Dermis blood vessel endothelial cell (primary cell): ENCODE data around the gene FRMD3. TPM values are rescaled to one million over a fixed set of nuclear protein-coding genes. Genes with fewer than 3 reads are reported as not detected.

Source experiments
- DNase-seq: peaks from one replicate; pipeline ENCODE4 v3.0.0; 2010
- total RNA-seq: library from RNA; depleted of rRNA; stranded (reverse); fragments of >200 nt; gene quantifications from 2 replicates; pipeline ENCODE4 v1.2.3, GENCODE V29; 2014

Gene FRMD3
- total RNA-seq, 1 donor from 2014 or later = 6.1 TPM

- peak; percentile 33 for DNase-seq
Measured at GRCh38 chr9:83431101-83432060, 106.8 kb downstream of the FRMD3 start.

GRCh38 chr9:83430681-83431080, 107.5 kb downstream of the FRMD3 start:
- no peak for DNase-seq

GRCh38 chr9:83429229-83429628, 109.0 kb downstream of the FRMD3 start:
- no peak for DNase-seq

DNA sequence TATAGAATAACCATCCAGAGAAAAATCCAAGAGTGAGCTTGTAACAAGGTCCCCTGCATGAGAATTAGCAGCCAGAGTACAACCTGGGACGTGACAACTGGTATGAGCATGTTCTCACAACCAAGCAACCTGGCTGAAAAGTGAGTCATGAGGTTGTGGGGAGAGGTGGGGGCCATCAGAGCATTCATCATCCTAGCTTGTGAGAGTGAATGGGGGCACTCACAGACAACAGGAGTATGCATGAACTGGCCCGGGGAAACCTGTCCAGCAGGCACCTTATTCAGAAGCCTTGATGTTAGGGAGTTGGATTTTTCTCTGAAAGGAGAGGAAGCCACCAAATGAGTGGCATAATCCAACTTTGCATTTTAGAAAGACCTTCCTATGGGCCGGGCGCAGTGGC, 113.0 kb downstream of the FRMD3 start:
- no peak for DNase-seq

- no peak for DNase-seq
Measured at GRCh38 chr9:83424831-83425230, 113.4 kb downstream of the FRMD3 start.

DNA sequence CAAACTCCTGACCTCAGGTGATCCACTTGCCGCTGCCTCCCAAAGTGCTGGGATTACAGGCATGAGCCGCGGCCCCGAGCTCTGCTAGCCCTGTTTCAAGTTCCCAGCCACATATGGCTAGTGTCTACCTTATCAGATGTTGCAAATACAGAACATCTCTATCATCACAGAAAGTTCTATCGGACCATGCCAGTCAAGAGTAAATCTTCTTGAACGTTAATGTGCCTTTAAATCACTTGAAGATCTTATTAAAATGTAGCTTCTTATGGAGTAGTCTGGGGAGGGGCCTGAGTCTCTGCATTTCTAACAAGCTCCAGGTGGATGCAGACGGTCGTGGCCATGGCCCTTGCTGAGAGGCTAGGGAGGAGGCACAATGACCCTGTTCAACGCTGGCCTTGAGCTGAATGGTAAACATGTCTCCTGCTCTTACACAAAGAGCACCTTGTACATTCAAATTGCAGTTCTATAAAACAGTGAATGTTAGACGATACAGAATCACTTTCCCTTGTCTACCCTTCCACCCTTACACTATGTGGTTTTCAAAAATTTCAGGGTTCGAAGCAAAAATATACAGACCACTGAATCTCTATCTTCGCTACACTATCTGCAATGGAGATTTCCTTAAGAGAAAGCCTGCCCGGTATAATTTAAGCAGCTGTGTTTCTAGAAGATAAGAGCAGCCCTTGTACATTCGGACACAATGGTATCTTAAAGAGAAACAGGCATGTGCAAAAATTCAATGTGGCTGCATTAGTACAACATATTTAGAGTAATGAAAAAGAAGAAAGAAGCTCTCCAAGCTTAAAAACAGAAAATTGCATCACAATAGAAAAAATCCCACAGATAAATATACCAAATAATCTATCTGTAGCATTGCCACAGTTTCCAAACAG, 114.1 kb downstream of the FRMD3 start:
- no peak for DNase-seq

DNA sequence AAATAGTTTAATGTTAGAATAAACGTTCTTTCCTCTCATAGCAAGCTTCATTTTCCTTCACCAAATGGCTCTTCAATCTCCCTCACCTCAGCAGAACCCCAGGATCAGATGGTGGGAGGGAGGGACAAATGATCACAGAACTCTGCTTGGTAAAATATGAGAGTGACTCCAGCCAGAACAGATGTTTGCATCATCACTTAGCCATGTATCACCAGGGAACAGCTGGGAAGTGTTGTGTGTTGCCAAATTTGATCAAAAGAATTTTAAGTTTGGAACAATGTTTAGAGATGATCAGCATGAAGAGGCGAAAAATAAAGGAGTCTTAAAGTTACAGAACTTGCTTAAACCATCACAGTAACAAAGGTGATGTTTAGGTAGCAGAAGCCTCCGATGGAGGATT, 115.7 kb downstream of the FRMD3 start:
- DNase-seq = no peak

DNA sequence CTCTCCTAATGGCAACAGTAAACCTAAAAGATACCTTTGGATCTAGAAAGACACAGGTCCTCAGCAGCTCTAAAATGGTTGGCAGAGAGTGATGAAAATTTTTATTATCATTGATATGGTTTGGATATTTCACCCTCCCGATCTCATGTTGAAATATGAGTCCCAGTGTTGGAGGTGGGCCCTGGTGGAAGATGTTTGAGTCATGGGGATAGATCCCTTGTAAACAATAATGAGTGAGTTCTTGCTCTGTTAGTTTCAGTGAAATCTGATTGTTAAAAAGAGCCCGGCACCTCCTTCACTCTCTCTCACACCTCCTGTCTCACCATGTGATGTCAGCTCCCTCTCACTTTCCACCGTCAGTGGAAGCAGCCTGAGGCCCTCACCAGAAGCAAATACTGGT, 117.7 kb downstream of the FRMD3 start:
- DNase-seq = no peak

DNA sequence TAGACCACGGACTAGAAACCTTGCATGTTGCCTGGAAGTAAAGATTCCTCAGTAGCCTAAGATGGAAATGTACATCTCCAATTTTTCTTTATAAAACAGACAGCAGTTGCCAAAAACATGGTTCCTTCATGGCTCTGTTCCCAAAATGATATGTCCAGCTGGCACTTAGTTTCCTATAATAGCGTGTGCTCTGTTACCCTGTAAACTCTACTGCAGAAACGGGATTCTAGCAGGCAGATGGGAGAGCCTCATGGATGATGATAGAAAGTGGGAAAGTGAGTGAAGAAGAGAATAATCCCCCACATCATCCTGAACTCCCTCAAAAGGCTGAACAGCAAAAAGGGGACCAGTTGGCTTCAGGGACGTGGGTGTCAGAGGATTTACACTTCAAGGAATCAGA, 118.2 kb downstream of the FRMD3 start:
- no peak for DNase-seq

GRCh38 chr9:83418283-83418682, 119.9 kb downstream of the FRMD3 start:
- DNase-seq = no peak

- DNase-seq = no peak
Measured at GRCh38 chr9:83413367-83413766, 124.8 kb downstream of the FRMD3 start.

DNA sequence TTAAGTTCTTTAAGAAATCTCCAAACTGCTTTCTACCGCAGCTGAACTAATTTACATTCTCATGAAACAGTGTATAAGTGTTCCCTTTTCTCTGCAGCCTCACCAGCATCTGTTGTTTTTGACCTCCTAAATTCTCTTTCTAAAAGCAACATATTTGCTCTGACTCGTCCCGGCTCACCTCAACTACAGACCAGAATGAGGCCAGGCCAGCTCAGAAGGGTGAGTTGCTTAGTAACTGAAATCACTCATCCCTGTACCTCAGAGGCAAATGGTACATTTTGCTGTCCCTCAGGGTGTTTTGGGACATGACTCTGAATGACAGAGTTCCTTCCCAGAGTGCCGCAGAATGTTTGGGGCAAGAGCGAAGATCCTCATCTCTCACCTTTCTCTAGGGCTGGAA, 127.5 kb downstream of the FRMD3 start:
- no peak for DNase-seq

DNA sequence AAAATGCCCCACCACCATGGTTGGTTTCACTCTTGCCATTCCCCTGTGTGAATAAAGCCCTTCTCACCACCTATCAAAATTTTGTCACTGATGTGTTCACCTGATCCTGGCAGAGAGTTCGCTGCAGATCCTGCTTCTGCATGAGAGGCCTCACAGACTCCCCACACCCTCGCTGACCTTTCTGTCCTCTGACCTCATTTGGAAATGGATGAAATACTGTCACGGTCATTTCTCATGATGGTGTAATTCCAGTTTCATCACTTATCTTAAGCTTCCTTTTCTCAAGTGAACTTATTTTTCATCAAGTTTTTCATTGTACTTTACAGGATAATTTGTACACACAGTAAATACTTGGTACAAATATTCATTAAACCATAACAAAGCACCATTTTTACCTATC, 131.3 kb downstream of the FRMD3 start:
- no peak for DNase-seq

DNA sequence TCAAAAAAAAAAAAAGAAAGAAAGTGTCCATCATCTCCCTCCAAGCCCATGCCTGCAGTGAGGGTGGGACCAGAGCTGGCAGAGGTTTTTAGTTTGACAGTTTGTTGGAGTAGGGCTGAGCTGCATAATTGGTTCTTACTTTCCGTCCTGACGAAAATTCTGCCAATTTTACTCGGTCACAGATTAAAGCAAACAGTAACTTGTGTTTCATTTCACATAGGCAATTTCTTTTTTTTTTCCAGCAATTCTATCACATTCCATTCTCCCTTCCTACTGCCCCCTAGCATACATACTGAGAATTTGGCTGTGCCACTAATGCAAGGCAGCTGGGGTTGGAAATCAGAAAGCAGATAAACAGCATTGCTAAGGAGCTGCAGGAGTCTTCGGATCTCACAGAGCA, 132.4 kb downstream of the FRMD3 start:
- no peak for DNase-seq

DNA sequence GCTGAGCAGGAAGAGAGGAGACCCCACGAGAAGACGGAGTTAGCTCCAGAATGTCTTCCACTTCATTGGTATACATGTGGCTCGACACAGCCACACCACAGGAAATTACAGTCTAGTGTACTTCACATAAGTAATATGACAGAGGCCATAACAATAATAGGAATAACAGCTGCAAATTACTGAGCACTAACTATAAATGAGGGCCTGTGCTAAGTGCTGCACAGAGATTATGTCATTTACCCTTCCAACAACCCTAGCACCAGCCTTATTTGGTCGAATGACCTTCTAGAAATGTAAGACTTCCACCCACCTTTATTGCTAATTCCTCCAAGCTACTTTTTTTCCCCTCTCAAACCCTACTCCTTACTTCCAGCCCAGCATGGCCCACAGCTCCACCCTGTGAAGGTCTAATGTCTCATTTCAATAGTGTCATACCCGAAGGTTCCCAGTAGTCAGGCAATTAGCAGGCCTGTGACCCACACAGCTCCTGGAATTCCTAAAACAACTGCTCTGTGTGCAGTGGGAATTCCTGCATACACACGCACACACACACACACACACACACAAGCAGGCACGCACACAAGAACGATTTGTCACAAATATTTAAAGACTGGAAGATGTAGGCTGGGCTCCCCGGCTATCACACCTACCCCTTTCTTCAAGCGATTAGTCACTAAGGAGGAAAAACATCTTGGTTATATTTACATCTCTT, 134.5 kb downstream of the FRMD3 start:
- no peak for DNase-seq

DNA sequence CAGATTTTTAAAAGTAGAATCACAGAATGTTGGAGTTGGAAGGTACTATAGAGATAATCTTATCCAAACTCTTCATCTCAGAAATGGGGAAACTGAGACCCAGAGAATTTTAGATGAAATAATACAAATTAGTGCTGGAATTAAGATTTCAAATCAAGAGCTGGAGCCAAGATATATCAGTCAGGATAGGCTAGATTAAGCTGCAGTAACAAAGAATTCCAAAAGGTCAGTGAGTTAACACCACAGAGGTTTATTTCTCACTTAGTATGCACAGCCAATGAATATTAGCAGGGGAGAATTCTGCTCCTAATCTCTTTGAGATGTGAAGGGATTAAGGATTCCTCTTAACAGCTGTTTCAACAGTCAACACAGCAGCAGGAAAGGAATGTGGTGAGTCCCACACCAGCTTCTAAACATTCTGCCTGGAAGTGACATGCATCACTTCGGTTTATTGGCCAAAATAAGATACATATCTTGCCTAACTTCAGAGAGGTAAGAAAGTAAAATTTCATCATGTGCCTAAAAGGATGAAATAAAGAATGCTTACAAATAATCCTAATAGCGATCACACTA, 136.8 kb downstream of the FRMD3 start:
- no peak for DNase-seq

DNA sequence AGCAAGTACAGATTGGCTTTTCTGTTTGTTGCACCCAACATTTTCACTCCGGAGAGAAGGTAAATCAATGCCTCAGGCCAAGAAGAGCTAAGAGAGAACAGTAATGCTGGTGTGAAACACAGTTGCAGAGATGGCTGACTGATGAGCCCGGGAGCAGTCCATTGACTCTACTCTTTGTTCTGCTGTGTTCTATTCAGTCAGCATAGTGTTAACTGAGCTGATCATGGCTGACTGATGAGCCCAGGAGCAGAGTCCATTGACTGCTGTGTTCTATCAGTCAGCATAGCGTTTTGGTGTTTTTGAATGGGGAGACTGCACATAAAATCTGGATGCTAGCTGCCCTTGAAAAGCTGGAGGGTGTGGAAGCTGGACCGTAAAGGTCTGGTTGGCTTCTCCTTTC, 141.4 kb downstream of the FRMD3 start:
- DNase-seq = no peak

GRCh38 chr9:83396342-83396741, 141.9 kb downstream of the FRMD3 start:
- DNase-seq = no peak

- no peak for DNase-seq
Measured at GRCh38 chr9:83392228-83392627, 146.0 kb downstream of the FRMD3 start.

- DNase-seq = no peak
Measured at GRCh38 chr9:83388346-83388745, 149.9 kb downstream of the FRMD3 start.

DNA sequence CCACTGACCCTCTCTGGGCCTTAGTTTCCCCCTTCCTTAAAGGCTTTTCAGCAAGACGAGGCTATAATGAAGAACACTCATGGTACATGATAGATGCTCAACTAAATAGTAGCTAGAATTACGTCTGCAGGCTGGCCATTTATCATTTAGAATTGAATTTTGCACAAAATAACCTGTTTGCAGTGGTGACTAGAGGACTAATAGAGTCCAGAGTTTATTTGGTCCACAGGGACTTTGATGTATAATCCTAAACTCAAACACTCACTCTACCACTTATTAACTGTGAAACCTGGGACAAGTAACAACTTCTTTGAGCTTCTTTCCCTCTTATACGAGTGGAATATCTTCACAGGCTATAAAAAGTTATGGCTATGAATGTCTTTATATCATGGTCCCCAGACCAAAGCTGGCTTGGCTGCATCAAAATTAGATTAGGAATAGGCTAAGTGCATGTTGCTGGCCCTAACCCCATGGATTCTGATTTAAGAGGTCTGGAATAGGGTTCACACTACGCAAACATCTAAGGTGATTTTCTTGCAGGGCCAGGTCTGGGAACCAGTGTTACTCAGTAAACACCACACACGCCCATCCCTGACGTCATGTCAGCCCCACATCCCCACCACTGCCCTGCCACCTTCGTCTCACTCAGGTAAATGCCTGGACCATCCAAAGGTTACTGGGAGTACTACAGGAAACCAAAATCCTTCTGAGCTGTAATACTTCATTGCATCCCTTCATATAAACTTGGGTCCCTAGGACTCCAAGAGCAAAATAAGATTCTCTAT, 150.6 kb downstream of the FRMD3 start:
- DNase-seq = no peak

DNA sequence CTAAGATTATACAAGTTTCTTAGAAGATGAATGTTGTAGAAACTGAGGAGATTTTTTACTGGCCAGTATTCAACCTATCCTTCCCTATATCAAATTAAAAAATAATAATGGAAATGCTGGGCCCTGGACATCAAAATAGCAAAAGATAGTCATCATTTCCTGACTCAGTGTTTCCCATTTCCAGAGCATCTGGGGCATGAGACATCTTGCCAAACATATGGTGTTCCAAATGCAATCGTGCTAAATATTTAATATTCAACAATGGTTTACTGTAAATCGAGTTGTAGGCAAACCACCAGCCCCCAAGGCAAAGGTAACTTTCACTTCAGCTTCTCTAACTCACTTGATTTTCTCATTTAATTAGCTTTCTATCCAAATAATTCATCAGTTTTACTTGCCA, 152.9 kb downstream of the FRMD3 start:
- peak; percentile 37 for DNase-seq
